ENCODE results near the gene KLHL26.
A peak's percentile ranks its signal among the peaks of the same experiment; 100 is the strongest.

The KLHL26 gene

GRCh38 chr19:18700501-18701249, 63.8 kb downstream of the KLHL26 start:
- H2AFZ ChIP-seq (ENCODE audit: low read depth, low read length, severe bottlenecking): no peak overlapping the region
- no peaks in the 10 kb centered on the region for H3K9me3 ChIP-seq (ENCODE audit: insufficient read depth, low read length)
- no peak for TF ChIP-seq EZH2phosphoT487 (conservative IDR thresholded peaks at IDR 0.05; ENCODE audit: low read length)
- TF ChIP-seq, protein P1, sequence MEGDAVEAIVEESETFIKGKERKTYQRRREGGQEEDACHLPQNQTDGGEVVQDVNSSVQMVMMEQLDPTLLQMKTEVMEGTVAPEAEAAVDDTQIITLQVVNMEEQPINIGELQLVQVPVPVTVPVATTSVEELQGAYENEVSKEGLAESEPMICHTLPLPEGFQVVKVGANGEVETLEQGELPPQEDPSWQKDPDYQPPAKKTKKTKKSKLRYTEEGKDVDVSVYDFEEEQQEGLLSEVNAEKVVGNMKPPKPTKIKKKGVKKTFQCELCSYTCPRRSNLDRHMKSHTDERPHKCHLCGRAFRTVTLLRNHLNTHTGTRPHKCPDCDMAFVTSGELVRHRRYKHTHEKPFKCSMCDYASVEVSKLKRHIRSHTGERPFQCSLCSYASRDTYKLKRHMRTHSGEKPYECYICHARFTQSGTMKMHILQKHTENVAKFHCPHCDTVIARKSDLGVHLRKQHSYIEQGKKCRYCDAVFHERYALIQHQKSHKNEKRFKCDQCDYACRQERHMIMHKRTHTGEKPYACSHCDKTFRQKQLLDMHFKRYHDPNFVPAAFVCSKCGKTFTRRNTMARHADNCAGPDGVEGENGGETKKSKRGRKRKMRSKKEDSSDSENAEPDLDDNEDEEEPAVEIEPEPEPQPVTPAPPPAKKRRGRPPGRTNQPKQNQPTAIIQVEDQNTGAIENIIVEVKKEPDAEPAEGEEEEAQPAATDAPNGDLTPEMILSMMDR (IDR thresholded peaks at IDR 0.05; ENCODE audit: insufficient read depth, low read length, poor library complexity, severe bottlenecking): no peak
- peaks cover 6% of the 10 kb centered on the region; the same call in 1 of the 2 replicates for H4K20me1 ChIP-seq (ENCODE audit: low read depth, low read length)
- no peaks in the 10 kb centered on the region for H3K36me3 ChIP-seq (ENCODE audit: low read length)
- no peaks in the 10 kb centered on the region for H3K9me2 ChIP-seq (replicated peaks; ENCODE audit: insufficient read depth, low read length)
- peak overlapping the region; percentile 27; the same call in 1 of the 2 replicates for H3K9ac ChIP-seq (ENCODE audit: low read length)
- H3K27ac ChIP-seq (ENCODE audit: low read depth, low read length): peak overlapping the region; percentile 73
- peaks cover 17% of the 10 kb centered on the region for H3F3A ChIP-seq (ENCODE audit: insufficient read depth)
- H3K4me3 ChIP-seq (ENCODE audit: insufficient read depth, low read length, poor library complexity, severe bottlenecking): peak overlapping the region; percentile 28
- H3K79me2 ChIP-seq (ENCODE audit: insufficient read depth, low read length): no peaks in the 10 kb centered on the region
- peak overlapping the region; percentile 57 for H3K4me2 ChIP-seq (ENCODE audit: low read depth, low read length, poor library complexity, severe bottlenecking)
- no peaks in the 10 kb centered on the region for H3K27me3 ChIP-seq (ENCODE audit: low read length)

- H3K4me2 ChIP-seq (ENCODE audit: low read depth, low read length, poor library complexity, severe bottlenecking): peak overlapping the region; percentile 57
- H3K9ac ChIP-seq (ENCODE audit: low read length): peak overlapping the region; percentile 27; the same call in 1 of the 2 replicates
- peaks cover 6% of the 10 kb centered on the region; the same call in 1 of the 2 replicates for H4K20me1 ChIP-seq (ENCODE audit: low read depth, low read length)
- no peaks in the 10 kb centered on the region for H3K9me3 ChIP-seq (ENCODE audit: insufficient read depth, low read length)
- peaks cover 17% of the 10 kb centered on the region for H3F3A ChIP-seq (ENCODE audit: insufficient read depth)
- H2AFZ ChIP-seq (ENCODE audit: low read depth, low read length, severe bottlenecking): no peak overlapping the region
- no peaks in the 10 kb centered on the region for H3K27me3 ChIP-seq (ENCODE audit: low read length)
- peak overlapping the region; percentile 73 for H3K27ac ChIP-seq (ENCODE audit: low read depth, low read length)
- TF ChIP-seq, protein P1 (IDR thresholded peaks at IDR 0.05; ENCODE audit: insufficient read depth, low read length, poor library complexity, severe bottlenecking): no peak
- no peak for TF ChIP-seq EZH2phosphoT487 (conservative IDR thresholded peaks at IDR 0.05; ENCODE audit: low read length)
- H3K79me2 ChIP-seq (ENCODE audit: insufficient read depth, low read length): no peaks in the 10 kb centered on the region
- H3K4me3 ChIP-seq (ENCODE audit: insufficient read depth, low read length, poor library complexity, severe bottlenecking): no peak overlapping the region
- no peaks in the 10 kb centered on the region for H3K9me2 ChIP-seq (replicated peaks; ENCODE audit: insufficient read depth, low read length)
- no peaks in the 10 kb centered on the region for H3K36me3 ChIP-seq (ENCODE audit: low read length)
Observed at GRCh38 chr19:18701250-18701608, 64.4 kb downstream of the KLHL26 start.

GRCh38 chr19:18704054-18704453, 67.2 kb downstream of the KLHL26 start:
- no peak for TF ChIP-seq EZH2phosphoT487 (conservative IDR thresholded peaks at IDR 0.05; ENCODE audit: low read length)
- TF ChIP-seq, protein P1 (IDR thresholded peaks at IDR 0.05; ENCODE audit: insufficient read depth, low read length, poor library complexity, severe bottlenecking): no peak
- no peak overlapping the region for H3K27ac ChIP-seq (ENCODE audit: low read depth, low read length)
- peaks cover 17% of the 10 kb centered on the region for H3F3A ChIP-seq (ENCODE audit: insufficient read depth)
- no peaks in the 10 kb centered on the region for H3K9me2 ChIP-seq (replicated peaks; ENCODE audit: insufficient read depth, low read length)
- H4K20me1 ChIP-seq (ENCODE audit: low read depth, low read length): no peaks in the 10 kb centered on the region
- H3K4me2 ChIP-seq (ENCODE audit: low read depth, low read length, poor library complexity, severe bottlenecking): no peak overlapping the region
- H3K79me2 ChIP-seq (ENCODE audit: insufficient read depth, low read length): peaks cover 3% of the 10 kb centered on the region; the same call in 1 of the 2 replicates
- H3K4me3 ChIP-seq (ENCODE audit: insufficient read depth, low read length, poor library complexity, severe bottlenecking): no peak overlapping the region
- no peak overlapping the region for H3K9ac ChIP-seq (ENCODE audit: low read length)
- no peaks in the 10 kb centered on the region for H3K27me3 ChIP-seq (ENCODE audit: low read length)
- no peak overlapping the region for H2AFZ ChIP-seq (ENCODE audit: low read depth, low read length, severe bottlenecking)
- no peaks in the 10 kb centered on the region for H3K36me3 ChIP-seq (ENCODE audit: low read length)
- H3K9me3 ChIP-seq (ENCODE audit: insufficient read depth, low read length): no peaks in the 10 kb centered on the region

Measured in SU-DHL-6 (cell line).